H1 (cell line): ENCODE results near the gene CACNG6. TPM values are rescaled to one million over a fixed set of nuclear protein-coding genes. Genes with fewer than 3 reads are reported as not detected.

Experiments used
- ASH2L ChIP-seq: fragments of 200-600, 300-600 bp; sonication (generic); IDR thresholded peaks from one replicate; pipeline ENCODE4 v1.7.1; 2017; ENCODE audit warnings: low read length
- polyA plus RNA-seq, 7 experiments: library from polyadenylated mRNA; depleted of rRNA in 3 of 7; stranded (reverse) in 5 of 7; unstranded in 2 of 7; fragments of >200 nt in 5 of 7; fragments of 200-250 nt in 2 of 7; gene quantifications; 1 replicate in 5 of 7; 2 replicates in 1 of 7; 4 replicates in 1 of 7; pipeline versions ENCODE4 v1.2.1 to v1.2.3, GENCODE V29; 2011 to 2013; ENCODE audit warnings: missing spikeins in 2 of 7, mixed read lengths in 2 of 7
- total RNA-seq: library from RNA; stranded (reverse); fragmentation: NEBNext Ultra II Directional; extraction: Animal tissue kit (Norgen Biotek cat#: 25700); gene quantifications from 2 replicates; pipeline ENCODE4 v1.2.1, GENCODE V29; 2021
- TF ChIP-seq, protein P1 (sequence below), 3 experiments: IDR thresholded peaks; 1 replicate in 2 of 3; 2 replicates in 1 of 3; pipeline versions ENCODE4 v1.5.1 to v1.6.1; 2011; ENCODE audit warnings: low read length in 3 of 3, mild to moderate bottlenecking in 3 of 3, inconsistent platforms in 2 of 3, low read depth in 1 of 3, moderate library complexity in 1 of 3; ENCODE audit not compliant: insufficient read depth in 1 of 3; ENCODE audit errors: control extremely low read depth in 1 of 3

CACNG6 gene
- total and polyA plus RNA-seq, 2 of the 8 experiments (the other 6 are each of a cell fraction or from before 2014, with no cell fraction given): 1.2 to 1.6 TPM

GRCh38 chr19:53945998-53946397, 45.4 kb upstream of the CACNG6 start (continued):
- TF ChIP-seq, protein P1, sequence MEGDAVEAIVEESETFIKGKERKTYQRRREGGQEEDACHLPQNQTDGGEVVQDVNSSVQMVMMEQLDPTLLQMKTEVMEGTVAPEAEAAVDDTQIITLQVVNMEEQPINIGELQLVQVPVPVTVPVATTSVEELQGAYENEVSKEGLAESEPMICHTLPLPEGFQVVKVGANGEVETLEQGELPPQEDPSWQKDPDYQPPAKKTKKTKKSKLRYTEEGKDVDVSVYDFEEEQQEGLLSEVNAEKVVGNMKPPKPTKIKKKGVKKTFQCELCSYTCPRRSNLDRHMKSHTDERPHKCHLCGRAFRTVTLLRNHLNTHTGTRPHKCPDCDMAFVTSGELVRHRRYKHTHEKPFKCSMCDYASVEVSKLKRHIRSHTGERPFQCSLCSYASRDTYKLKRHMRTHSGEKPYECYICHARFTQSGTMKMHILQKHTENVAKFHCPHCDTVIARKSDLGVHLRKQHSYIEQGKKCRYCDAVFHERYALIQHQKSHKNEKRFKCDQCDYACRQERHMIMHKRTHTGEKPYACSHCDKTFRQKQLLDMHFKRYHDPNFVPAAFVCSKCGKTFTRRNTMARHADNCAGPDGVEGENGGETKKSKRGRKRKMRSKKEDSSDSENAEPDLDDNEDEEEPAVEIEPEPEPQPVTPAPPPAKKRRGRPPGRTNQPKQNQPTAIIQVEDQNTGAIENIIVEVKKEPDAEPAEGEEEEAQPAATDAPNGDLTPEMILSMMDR (IDR thresholded peaks at IDR 0.05; ENCODE audit: control extremely low read depth in 1 of 3, insufficient read depth in 1 of 3, low read depth in 1 of 3, low read length in 3 of 3): no peak
- TF ChIP-seq ASH2L: no peak
